BJ (cell line): ENCODE data around the gene NOD1. TPM values are rescaled to one million over a fixed set of nuclear protein-coding genes. Genes with fewer than 3 reads are reported as not detected.

Experiments
- CTCF ChIA-PET: fragments of 350-600 bp; formaldehyde crosslinking; extraction: SDS; loops from one replicate; lab custom pipeline; 2021; ENCODE audit warnings: antibody characterized with exemption, inconsistent platforms; lab: Yijun Ruan, JAX
- POLR2A ChIA-PET: fragments of 300-600 bp; sonication (Branson Sonifier 250); formaldehyde crosslinking; extraction: SDS; loops from one replicate; lab custom pipeline; 2021; ENCODE audit warnings: antibody characterized with exemption; lab: Charles Lee
- DNase-seq: peaks from one replicate; pipeline ENCODE4 v3.0.0-alpha.2; 2011; ENCODE audit warnings: low read depth
- H3K27me3 ChIP-seq: 2 replicates; pipeline ENCODE4 v1.6.0; 2011; ENCODE audit warnings: low read length; ENCODE audit not compliant: control insufficient read depth, insufficient read depth
- H3K36me3 ChIP-seq: 2 replicates; pipeline ENCODE4 v1.5.1; 2011; ENCODE audit warnings: low read length; ENCODE audit not compliant: control insufficient read depth, insufficient read depth
- H3K4me3 ChIP-seq: 2 replicates; pipeline ENCODE4 v1.5.1; 2011; ENCODE audit warnings: low read depth, mild to moderate bottlenecking, control low read depth, low read length
- CTCF ChIP-seq: IDR thresholded peaks from 2 replicates; pipeline ENCODE4 v1.5.1; 2011; ENCODE audit warnings: low read depth, mild to moderate bottlenecking, control low read depth, inconsistent platforms, low read length, moderate library complexity; ENCODE audit not compliant: insufficient read depth
- polyA plus RNA-seq: library from polyadenylated mRNA; depleted of rRNA; stranded (reverse); fragments of >200 nt; gene quantifications from 2 replicates; pipeline ENCODE4 v1.2.3, GENCODE V29; 2011

Gene NOD1
- polyA plus RNA-seq, 1 experiment: 3.3 TPM

GRCh38 chr7:30475580-30475979 is 3.0 kb downstream of the NOD1 start:
- ChIA-PET POLR2A (no interaction called here), CTCF (interaction anchor here (1.2 kb wide), 1 partner anchor 9 kb away, joined by 3 read pairs; no protein-coding TSS in a partner anchor)
- Histone ChIP-seq H3K27me3 (no peaks in the 10 kb centered on the region), H3K4me3 (no peak overlapping the region), H3K36me3 (no peaks in the 10 kb centered on the region)
- TF ChIP-seq CTCF: no peak
- DNase-seq: no peak

- CTCF ChIA-PET: interaction anchor here (1.0 kb wide), 1 partner anchor 38 kb away, joined by 4 read pairs; no protein-coding TSS in a partner anchor
- Histone ChIP-seq H3K4me3 (no peak overlapping the region), H3K27me3 (no peaks in the 10 kb centered on the region), H3K36me3 (no peaks in the 10 kb centered on the region)
- no peak for TF ChIP-seq CTCF
- DNase-seq: no peak
- POLR2A ChIA-PET: no interaction called here
Measured at GRCh38 chr7:30474893-30475292, 3.7 kb downstream of the NOD1 start.

GRCh38 chr7:30474485-30474884 is 4.1 kb downstream of the NOD1 start:
- ChIA-PET POLR2A (no interaction called here), CTCF (interaction anchor here (1.0 kb wide), 1 partner anchor 38 kb away, joined by 4 read pairs; no protein-coding TSS in a partner anchor)
- no peak overlapping the region for H3K4me3 ChIP-seq
- DNase-seq: no peak
- no peaks in the 10 kb centered on the region for H3K36me3 ChIP-seq
- no peaks in the 10 kb centered on the region for H3K27me3 ChIP-seq
- no peak for TF ChIP-seq CTCF

- no peaks in the 10 kb centered on the region for H3K27me3 ChIP-seq
- POLR2A ChIA-PET: no interaction called here
- TF ChIP-seq CTCF: no peak
- H3K4me3 ChIP-seq: no peak overlapping the region
- CTCF ChIA-PET: no interaction called here
- no peak for DNase-seq
- H3K36me3 ChIP-seq: no peaks in the 10 kb centered on the region
Measured at GRCh38 chr7:30473903-30474302, 4.7 kb downstream of the NOD1 start.

DNA sequence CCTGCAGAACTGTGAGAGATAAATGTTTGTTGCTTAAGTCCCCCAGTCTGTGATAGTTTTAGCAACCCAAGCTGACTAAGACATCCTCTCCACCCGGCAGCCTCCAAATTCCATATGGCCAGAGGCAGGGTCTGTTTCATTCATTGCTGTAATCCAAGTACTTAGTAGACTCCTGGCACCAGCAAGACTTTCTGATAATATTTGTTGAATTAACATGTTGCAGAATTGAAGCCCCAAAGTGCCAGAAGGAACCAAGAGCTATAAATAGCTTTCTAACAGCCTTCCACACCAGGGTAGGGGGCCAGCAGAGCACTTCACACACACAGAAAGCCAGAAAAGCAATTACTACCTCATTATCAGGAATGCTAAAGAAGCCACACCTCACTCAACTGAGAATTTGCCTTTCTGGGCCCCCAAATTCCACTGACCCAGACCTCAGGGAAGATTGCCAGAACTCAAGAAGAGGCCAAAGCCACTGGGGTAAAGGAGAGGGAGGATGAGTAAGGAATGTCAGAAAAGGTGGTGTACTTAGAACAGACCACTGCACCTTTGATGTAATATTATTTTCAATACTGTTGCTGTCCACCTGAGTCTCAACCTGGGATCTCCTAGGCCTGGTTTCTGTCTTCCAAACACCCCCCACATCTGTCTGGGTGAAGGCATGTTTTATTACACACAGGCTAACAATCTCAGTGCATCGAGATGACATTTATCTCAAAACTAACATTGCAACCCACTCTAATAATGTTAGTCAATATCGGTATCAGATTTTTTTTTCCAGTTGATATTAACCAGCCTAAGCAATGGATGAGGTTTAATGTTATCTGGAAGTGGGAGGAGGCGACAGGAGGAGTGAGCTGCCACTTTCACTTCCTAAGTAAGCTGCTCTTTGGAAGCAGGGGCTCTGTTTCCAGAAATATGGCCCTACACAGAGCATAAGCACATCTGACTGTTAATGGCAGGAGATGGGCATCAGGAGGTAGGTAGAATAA is 5.5 kb downstream of the NOD1 start:
- H3K27me3 ChIP-seq: no peaks in the 10 kb centered on the region
- CTCF ChIA-PET: no interaction called here
- TF ChIP-seq CTCF: no peak
- no peak overlapping the region for H3K4me3 ChIP-seq
- DNase-seq: no peak
- POLR2A ChIA-PET: no interaction called here
- no peaks in the 10 kb centered on the region for H3K36me3 ChIP-seq
